ENCODE data around the gene UNC119B.

The UNC119B gene

GRCh38 chr12:120741476-120742421 lies 31.5 kb downstream of the UNC119B start:
- no peak overlapping the region for H3K14ac ChIP-seq (ENCODE audit: low read length)
- H4K91ac ChIP-seq (ENCODE audit: low read depth, low read length, poor library complexity), result no peak overlapping the region
- H3K36me3 ChIP-seq (replicated peaks in 1 of 2; ENCODE audit: control insufficient read depth in 2 of 2, insufficient read depth in 2 of 2, low read length in 2 of 2), result no peaks in the 10 kb centered on the region
- no peaks in the 10 kb centered on the region for H3K27me3 ChIP-seq (ENCODE audit: control insufficient read depth in 3 of 3, insufficient read depth in 3 of 3, low read depth in 1 of 3, low read length in 3 of 3)
- H2BK12ac ChIP-seq (ENCODE audit: low read length), result no peak overlapping the region
- peak overlapping the region; percentile 70 for H2AK5ac ChIP-seq (ENCODE audit: low read depth, low read length)
- H3K4ac ChIP-seq (ENCODE audit: low read length), result no peak overlapping the region
- peak overlapping the region in 1 of 2 donors; percentile 25 for H3K4me3 ChIP-seq (ENCODE audit: low read length in 2 of 2)
- no peaks in the 10 kb centered on the region for H3K4me1 ChIP-seq (ENCODE audit: control insufficient read depth in 2 of 2, insufficient read depth in 1 of 2, low read depth in 1 of 2, low read length in 2 of 2)
- peak overlapping the region; percentile 28 for H3K18ac ChIP-seq (ENCODE audit: low read length)
- no CpG with 5 or more reads among the region's 33 CpGs for WGBS, 2 donors (ENCODE audit: extremely low coverage in 2 of 2, insufficient read length in 2 of 2, insufficient replicate concordance in 1 of 2)
- H3K9ac ChIP-seq (ENCODE audit: low read depth, low read length, poor library complexity), result no peak overlapping the region
- H3K23ac ChIP-seq (ENCODE audit: low read depth, low read length, poor library complexity), result no peak overlapping the region
- H2BK15ac ChIP-seq (ENCODE audit: low read length), result peak overlapping the region; percentile 49
- no peak overlapping the region for H2AFZ ChIP-seq (ENCODE audit: low read length)
- H2BK5ac ChIP-seq (ENCODE audit: low read length), result no peak overlapping the region
- H3K9me3 ChIP-seq (replicated peaks in 1 of 2; ENCODE audit: control insufficient read depth in 2 of 2, insufficient read depth in 1 of 2, low read depth in 1 of 2, low read length in 2 of 2), result no peaks in the 10 kb centered on the region
- no peak overlapping the region for H4K8ac ChIP-seq (ENCODE audit: low read depth, low read length)
- H3K4me2 ChIP-seq (ENCODE audit: insufficient read depth, low read length, poor library complexity, severe bottlenecking), result no peak overlapping the region
- DNase-seq (ENCODE audit: low spot score), result no peak
- H3K27ac ChIP-seq (replicated peaks; ENCODE audit: low read length), result no peak overlapping the region
- H3K79me1 ChIP-seq (ENCODE audit: low read depth, low read length), result no peaks in the 10 kb centered on the region
- H2BK120ac ChIP-seq (ENCODE audit: low read depth, low read length), result no peak overlapping the region

- Histone ChIP-seq H3K79me1 (ENCODE audit: low read depth, low read length) (no peaks in the 10 kb centered on the region), H2BK5ac (ENCODE audit: low read length) (no peak overlapping the region), H4K8ac (ENCODE audit: low read depth, low read length) (no peak overlapping the region), H3K27me3 (ENCODE audit: control insufficient read depth in 3 of 3, insufficient read depth in 3 of 3, low read depth in 1 of 3, low read length in 3 of 3) (no peaks in the 10 kb centered on the region), H3K23ac (ENCODE audit: low read depth, low read length, poor library complexity) (no peak overlapping the region), H3K14ac (ENCODE audit: low read length) (no peak overlapping the region), H4K91ac (ENCODE audit: low read depth, low read length, poor library complexity) (no peak overlapping the region), H3K9ac (ENCODE audit: low read depth, low read length, poor library complexity) (no peak overlapping the region), H3K4me3 (ENCODE audit: low read length in 2 of 2) (no peak overlapping the region), H2AFZ (ENCODE audit: low read length) (no peak overlapping the region), H3K4me2 (ENCODE audit: insufficient read depth, low read length, poor library complexity, severe bottlenecking) (no peak overlapping the region), H3K27ac (replicated peaks; ENCODE audit: low read length) (no peak overlapping the region), H3K9me3 (replicated peaks in 1 of 2; ENCODE audit: control insufficient read depth in 2 of 2, insufficient read depth in 1 of 2, low read depth in 1 of 2, low read length in 2 of 2) (no peaks in the 10 kb centered on the region), H2BK120ac (ENCODE audit: low read depth, low read length) (no peak overlapping the region), H2BK15ac (ENCODE audit: low read length) (no peak overlapping the region), H3K36me3 (replicated peaks in 1 of 2; ENCODE audit: control insufficient read depth in 2 of 2, insufficient read depth in 2 of 2, low read length in 2 of 2) (no peaks in the 10 kb centered on the region), H2BK12ac (ENCODE audit: low read length) (no peak overlapping the region), H3K18ac (ENCODE audit: low read length) (no peak overlapping the region), H2AK5ac (ENCODE audit: low read depth, low read length) (peak overlapping the region; percentile 6), H3K4me1 (ENCODE audit: control insufficient read depth in 2 of 2, insufficient read depth in 1 of 2, low read depth in 1 of 2, low read length in 2 of 2) (no peaks in the 10 kb centered on the region), H3K4ac (ENCODE audit: low read length) (no peak overlapping the region)
- DNase-seq (ENCODE audit: low spot score), result no peak
- WGBS, 2 donors (ENCODE audit: extremely low coverage in 2 of 2, insufficient read length in 2 of 2, insufficient replicate concordance in 1 of 2), result no CpG with 5 or more reads among the region's 15 CpGs
Observed at GRCh38 chr12:120744922-120745493, 34.8 kb downstream of the UNC119B start.

DNA sequence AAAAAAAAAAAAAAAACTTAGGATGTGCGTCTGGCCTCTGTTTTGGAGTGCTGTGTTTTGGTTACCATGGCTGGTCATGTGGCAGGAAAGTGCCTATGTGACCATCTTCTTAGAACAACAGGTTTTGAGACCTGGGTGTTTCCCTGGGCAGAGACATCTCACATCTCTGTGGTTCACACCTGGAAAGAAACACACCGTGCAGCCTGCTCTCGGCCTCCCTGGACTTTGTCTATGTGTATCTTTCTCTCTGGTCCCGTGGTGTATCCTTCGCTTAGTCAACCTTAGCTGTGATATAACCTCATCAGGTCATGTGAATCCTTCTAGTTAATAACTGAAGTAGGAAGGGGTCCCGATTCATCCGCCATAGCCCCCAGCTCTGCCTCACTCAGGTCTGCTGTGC lies 38.0 kb downstream of the UNC119B start:
- Histone ChIP-seq H3K36me3 (replicated peaks in 1 of 2; ENCODE audit: control insufficient read depth in 2 of 2, insufficient read depth in 2 of 2, low read length in 2 of 2) (no peaks in the 10 kb centered on the region), H3K27ac (replicated peaks; ENCODE audit: low read length) (no peak overlapping the region), H3K4ac (ENCODE audit: low read length) (no peak overlapping the region), H3K27me3 (ENCODE audit: control insufficient read depth in 3 of 3, insufficient read depth in 3 of 3, low read depth in 1 of 3, low read length in 3 of 3) (no peaks in the 10 kb centered on the region), H3K4me2 (ENCODE audit: insufficient read depth, low read length, poor library complexity, severe bottlenecking) (no peak overlapping the region), H3K23ac (ENCODE audit: low read depth, low read length, poor library complexity) (no peak overlapping the region), H3K18ac (ENCODE audit: low read length) (no peak overlapping the region), H2BK5ac (ENCODE audit: low read length) (no peak overlapping the region), H4K8ac (ENCODE audit: low read depth, low read length) (no peak overlapping the region), H3K14ac (ENCODE audit: low read length) (no peak overlapping the region), H2BK120ac (ENCODE audit: low read depth, low read length) (no peak overlapping the region), H2AK5ac (ENCODE audit: low read depth, low read length) (no peak overlapping the region), H4K91ac (ENCODE audit: low read depth, low read length, poor library complexity) (no peak overlapping the region), H2BK15ac (ENCODE audit: low read length) (no peak overlapping the region), H3K79me1 (ENCODE audit: low read depth, low read length) (no peaks in the 10 kb centered on the region), H2BK12ac (ENCODE audit: low read length) (no peak overlapping the region), H3K9me3 (replicated peaks in 1 of 2; ENCODE audit: control insufficient read depth in 2 of 2, insufficient read depth in 1 of 2, low read depth in 1 of 2, low read length in 2 of 2) (no peaks in the 10 kb centered on the region), H3K4me3 (ENCODE audit: low read length in 2 of 2) (no peak overlapping the region), H2AFZ (ENCODE audit: low read length) (no peak overlapping the region), H3K9ac (ENCODE audit: low read depth, low read length, poor library complexity) (no peak overlapping the region), H3K4me1 (ENCODE audit: control insufficient read depth in 2 of 2, insufficient read depth in 1 of 2, low read depth in 1 of 2, low read length in 2 of 2) (peaks cover 0 to 3% of the 10 kb centered on the region in 2 donors)
- DNase-seq (ENCODE audit: low spot score), result no peak
- no CpG with 5 or more reads among the region's 7 CpGs for WGBS, 2 donors (ENCODE audit: extremely low coverage in 2 of 2, insufficient read length in 2 of 2, insufficient replicate concordance in 1 of 2)

GRCh38 chr12:120749256-120749655 lies 39.0 kb downstream of the UNC119B start:
- Histone ChIP-seq H2BK12ac (ENCODE audit: low read length) (no peak overlapping the region), H3K4me3 (ENCODE audit: low read length in 2 of 2) (no peak overlapping the region), H3K79me1 (ENCODE audit: low read depth, low read length) (no peaks in the 10 kb centered on the region), H2BK120ac (ENCODE audit: low read depth, low read length) (no peak overlapping the region), H4K91ac (ENCODE audit: low read depth, low read length, poor library complexity) (no peak overlapping the region), H2BK15ac (ENCODE audit: low read length) (no peak overlapping the region), H2AK5ac (ENCODE audit: low read depth, low read length) (no peak overlapping the region), H3K9ac (ENCODE audit: low read depth, low read length, poor library complexity) (no peak overlapping the region), H3K4me2 (ENCODE audit: insufficient read depth, low read length, poor library complexity, severe bottlenecking) (no peak overlapping the region), H3K4ac (ENCODE audit: low read length) (no peak overlapping the region), H3K14ac (ENCODE audit: low read length) (no peak overlapping the region), H3K4me1 (ENCODE audit: control insufficient read depth in 2 of 2, insufficient read depth in 1 of 2, low read depth in 1 of 2, low read length in 2 of 2) (peaks cover 0 to 3% of the 10 kb centered on the region in 2 donors), H3K27ac (replicated peaks; ENCODE audit: low read length) (no peak overlapping the region), H4K8ac (ENCODE audit: low read depth, low read length) (no peak overlapping the region), H3K9me3 (replicated peaks in 1 of 2; ENCODE audit: control insufficient read depth in 2 of 2, insufficient read depth in 1 of 2, low read depth in 1 of 2, low read length in 2 of 2) (no peaks in the 10 kb centered on the region), H2AFZ (ENCODE audit: low read length) (no peak overlapping the region), H3K27me3 (ENCODE audit: control insufficient read depth in 3 of 3, insufficient read depth in 3 of 3, low read depth in 1 of 3, low read length in 3 of 3) (no peaks in the 10 kb centered on the region), H3K18ac (ENCODE audit: low read length) (no peak overlapping the region), H2BK5ac (ENCODE audit: low read length) (no peak overlapping the region), H3K36me3 (replicated peaks in 1 of 2; ENCODE audit: control insufficient read depth in 2 of 2, insufficient read depth in 2 of 2, low read length in 2 of 2) (no peaks in the 10 kb centered on the region), H3K23ac (ENCODE audit: low read depth, low read length, poor library complexity) (no peak overlapping the region)
- WGBS, 2 donors (ENCODE audit: extremely low coverage in 2 of 2, insufficient read length in 2 of 2, insufficient replicate concordance in 1 of 2), result no CpG with 5 or more reads among the region's 5 CpGs
- DNase-seq (ENCODE audit: low spot score), result no peak

Measured in neuronal stem cell (in vitro differentiated cells).